HG03064 (cell line): Measurements from ENCODE around the gene SART1.

ENCODE experiments used
- ATAC-seq: cut with Tn5 transposase; IDR thresholded peaks from one replicate; pipeline ENCODE4 v1.9.1; 2021; ENCODE audit warnings: low read depth; ENCODE audit not compliant: unreplicated experiment

Gene SART1, protein sequence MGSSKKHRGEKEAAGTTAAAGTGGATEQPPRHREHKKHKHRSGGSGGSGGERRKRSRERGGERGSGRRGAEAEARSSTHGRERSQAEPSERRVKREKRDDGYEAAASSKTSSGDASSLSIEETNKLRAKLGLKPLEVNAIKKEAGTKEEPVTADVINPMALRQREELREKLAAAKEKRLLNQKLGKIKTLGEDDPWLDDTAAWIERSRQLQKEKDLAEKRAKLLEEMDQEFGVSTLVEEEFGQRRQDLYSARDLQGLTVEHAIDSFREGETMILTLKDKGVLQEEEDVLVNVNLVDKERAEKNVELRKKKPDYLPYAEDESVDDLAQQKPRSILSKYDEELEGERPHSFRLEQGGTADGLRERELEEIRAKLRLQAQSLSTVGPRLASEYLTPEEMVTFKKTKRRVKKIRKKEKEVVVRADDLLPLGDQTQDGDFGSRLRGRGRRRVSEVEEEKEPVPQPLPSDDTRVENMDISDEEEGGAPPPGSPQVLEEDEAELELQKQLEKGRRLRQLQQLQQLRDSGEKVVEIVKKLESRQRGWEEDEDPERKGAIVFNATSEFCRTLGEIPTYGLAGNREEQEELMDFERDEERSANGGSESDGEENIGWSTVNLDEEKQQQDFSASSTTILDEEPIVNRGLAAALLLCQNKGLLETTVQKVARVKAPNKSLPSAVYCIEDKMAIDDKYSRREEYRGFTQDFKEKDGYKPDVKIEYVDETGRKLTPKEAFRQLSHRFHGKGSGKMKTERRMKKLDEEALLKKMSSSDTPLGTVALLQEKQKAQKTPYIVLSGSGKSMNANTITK

DNA sequence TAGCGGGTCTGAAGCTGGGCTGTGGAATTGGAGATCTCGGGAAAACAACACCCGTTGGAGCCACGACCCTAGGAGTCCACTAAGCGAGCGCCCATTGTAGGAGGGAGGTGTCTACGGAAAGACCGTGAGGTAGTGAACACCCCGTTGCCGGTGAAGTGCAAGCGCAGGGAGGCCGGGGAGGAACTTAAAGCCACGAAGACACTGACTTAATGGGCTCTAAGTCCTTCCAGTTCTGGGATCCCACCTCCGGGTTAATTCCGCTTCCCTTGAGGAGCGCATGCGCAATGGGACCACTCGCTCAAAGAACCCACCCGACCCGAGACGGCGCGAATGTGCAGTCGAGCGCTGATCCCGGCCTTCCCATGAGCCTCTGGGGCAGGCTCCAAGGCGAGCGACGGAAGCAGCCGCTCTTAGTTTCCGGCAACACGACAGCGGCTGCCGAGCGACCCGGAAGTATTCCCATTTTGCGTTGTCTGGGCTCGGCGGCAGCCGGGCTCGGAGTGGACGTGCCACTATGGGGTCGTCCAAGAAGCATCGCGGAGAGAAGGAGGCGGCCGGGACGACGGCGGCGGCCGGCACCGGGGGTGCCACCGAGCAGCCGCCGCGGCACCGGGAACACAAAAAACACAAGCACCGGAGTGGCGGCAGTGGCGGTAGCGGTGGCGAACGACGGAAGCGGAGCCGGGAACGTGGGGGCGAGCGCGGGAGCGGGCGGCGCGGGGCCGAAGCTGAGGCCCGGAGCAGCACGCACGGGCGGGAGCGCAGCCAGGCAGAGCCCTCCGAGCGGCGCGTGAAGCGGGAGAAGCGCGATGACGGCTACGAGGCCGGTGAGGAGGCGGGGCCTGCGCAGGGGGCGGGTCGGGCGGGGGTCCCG is at the start of gene SART1:
Gene SART1 (plus strand): TSS at position 468 of the 874 bp plus-strand sequence. CDS start 47 bp downstream, at position 515.
- ATAC-seq = no peak

DNA sequence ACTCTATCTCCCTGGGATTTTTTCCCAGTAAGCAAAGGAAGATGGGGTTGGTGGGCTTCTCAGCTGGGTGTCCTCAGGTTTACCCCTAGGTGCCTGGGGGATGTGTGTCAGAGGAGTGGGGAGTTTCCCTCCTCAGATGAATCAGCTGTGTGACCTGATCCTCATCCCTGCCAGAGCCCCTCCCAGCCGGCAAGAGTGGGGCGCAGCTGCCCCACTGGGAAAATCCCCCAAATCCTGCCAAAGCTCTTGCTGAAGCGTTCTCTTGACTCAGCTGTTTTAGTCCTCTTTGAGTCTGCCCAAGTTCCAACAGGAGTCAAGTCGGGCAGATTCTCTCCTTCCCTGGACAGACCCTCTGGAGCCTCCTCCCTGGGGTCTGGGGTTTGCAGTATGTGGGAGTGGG is 48.7 kb upstream of the SART1 start:
- ATAC-seq = no peak

DNA sequence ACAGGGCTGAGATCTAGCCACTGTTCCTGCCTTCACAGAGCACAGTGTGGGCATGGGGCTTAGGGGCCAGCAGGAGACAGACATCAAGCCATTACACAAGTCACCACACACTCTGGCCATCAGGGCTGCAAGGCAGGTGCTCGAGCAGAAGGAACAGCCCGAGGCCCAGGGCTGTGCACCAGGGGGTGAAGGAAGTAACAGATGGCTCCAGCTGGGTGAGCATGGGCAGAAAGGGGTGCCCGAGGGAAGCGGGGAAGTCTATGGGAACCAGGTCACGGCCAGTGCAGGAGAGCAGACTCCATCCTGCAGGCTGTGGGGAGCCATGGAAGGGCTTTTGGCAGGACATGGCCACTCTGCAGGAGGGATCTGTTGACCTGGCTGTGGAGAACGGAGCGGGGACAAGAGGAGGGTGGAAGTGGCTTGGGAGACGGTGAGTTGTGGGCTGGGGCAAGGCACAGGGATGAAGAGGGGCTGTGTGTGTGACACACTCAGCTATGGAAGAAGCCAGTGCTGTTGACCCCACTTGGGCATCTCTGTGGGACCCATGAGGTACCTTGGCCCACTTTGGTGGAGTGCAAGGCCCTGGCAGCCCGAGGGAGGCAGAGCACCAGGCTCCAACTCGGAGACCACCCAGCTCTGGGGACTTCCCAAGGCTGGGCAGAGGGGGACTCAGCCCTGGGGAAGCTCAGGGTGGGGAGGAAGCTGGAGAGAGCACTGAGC is 46.3 kb upstream of the SART1 start:
- no peak for ATAC-seq

DNA sequence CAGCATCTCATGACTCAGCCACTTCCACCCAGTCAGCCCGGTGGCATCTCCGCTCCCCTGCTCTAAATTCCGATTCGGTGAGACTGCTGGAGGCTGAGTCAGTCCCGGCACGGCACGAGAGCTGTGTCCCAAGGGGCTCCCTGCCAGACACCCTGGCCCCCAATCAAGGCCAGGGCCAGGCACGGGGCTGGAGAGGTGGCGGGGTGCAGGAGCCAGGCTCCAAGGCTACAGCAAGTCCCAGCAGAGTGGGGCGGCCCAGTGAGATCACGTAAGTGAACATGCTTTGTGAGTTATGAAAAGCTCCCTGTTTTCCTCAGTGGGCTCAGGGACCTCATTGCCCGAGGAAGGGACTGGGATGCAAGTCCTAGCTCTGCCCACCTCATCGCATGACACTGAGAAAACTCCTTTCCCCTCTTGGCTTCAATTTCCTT is 45.7 kb upstream of the SART1 start:
- no peak for ATAC-seq

DNA sequence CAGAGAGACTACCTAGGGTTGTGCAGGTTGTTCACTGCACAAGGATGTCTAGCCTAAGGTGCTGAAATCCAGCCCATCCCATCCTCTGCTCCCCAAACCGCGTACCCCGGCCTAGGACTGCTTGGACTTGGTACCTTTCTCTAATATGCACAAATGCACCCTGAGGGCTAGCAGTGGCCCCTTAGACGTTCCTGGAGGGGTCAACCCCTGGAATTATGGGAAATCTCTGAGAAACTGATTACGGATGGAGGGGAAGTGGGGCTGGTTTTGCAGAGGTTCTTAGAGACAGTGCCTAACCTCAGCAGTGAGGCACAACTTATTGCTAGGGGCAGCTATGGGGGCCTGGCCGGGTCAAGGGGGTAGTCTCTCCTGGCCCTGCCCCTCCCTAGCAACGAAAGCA is 45.1 kb upstream of the SART1 start:
- ATAC-seq = no peak

DNA sequence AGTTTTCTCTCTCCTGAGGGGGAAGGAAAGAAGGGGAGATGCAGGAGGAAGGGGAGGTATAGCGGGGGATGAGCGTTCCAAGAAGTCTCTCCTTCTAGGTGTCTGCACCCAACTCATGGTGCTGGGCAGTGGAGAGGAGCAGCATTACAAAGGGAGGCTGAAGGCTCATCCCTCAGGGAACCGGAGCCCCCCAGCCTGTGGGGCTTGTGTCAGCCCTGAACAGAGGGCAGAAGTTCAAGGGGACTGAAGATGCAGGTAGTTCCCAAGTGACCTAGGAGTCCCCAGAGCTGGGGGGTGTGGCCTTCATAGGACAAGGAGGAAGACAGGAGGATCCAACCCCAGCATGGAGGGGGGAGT is 44.5 kb upstream of the SART1 start:
- ATAC-seq = no peak

DNA sequence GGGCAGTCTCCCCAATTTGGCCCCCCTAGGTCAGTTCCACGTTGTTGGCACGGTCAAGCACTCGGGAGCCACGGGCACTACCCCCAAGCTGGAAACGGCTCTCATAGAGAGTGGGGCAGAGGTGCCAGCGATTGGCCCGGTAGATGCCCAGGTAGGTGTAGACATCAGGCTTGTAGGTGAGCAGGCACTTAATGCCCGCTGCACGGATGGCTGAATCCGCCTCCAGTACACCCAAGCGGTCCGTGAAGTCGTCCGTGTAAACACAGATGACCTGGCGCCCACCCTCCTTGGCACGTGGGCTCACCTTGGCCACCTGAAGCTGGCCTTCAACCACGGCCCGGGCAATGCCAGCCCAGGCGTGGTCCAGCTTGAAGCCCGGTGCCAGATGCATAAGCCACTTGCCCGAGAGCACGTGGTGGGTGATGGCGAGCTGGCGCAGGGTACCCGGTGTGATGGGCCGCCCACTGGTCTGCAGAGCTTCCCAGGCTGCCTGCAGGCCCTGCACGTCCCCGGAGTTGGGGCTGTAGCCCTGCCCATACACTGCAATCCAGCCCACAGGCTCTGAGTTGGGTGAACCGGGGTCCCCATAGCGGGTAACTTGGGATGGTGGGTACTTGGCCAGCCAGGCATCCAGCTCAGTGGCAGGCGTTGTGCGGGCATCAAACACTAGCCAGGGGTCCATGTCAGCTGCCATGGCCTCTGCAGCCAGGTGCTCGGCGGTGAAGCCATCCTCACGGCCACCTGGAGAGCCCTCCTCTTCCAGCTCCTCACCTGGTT is 43.9 kb upstream of the SART1 start:
- ATAC-seq = no peak

DNA sequence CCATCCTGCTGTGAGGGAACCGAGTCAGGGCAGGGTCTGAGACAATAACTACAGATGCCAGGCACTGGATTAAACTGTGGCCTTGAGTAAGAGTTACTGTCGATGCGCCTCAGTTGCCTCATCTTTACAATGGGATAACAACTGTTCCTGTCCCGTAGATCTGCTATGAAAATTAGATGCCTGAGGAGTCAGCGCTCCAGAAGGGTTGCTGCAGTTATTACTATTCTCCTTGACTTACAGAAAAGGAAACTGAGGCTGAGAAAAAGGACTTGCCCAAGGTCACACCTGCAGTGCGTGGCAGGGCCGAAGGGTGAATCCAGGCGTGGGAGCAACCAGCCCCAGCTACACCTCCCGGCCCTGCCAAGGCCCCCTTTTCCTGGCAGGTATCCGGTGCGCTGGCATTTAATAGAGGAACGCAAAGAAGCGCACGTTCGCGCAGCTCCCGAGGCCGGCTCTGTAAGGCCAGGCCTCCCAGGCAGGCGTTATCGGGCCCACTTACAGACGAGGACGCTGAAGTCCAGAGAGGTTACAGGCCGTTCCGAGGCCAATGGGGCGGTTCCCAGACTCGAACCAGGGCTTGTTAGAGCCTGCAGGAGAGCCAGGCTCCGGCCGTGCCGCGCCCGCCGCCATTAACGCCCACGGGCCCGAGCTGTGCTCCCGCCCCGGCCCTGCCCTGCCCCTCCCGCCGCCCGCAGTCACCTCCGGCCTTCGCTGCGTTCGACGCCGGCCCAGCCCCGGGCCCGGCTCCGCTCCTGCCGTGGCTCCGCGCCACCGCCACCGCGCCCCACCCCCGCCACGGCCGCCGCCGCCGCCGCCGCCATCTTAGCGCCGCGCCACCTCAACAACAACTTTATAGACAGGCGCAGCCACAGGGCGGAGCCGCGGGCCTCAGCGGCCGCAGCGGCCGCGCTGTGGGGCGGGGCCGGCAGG is 43.1 kb upstream of the SART1 start, which contains the start of gene C11orf68:
Gene C11orf68 (minus strand): TSS at position 852 of the 930 bp plus-strand sequence. CDS start 31 bp downstream, at position 821.
- peak; percentile 34 for ATAC-seq

DNA sequence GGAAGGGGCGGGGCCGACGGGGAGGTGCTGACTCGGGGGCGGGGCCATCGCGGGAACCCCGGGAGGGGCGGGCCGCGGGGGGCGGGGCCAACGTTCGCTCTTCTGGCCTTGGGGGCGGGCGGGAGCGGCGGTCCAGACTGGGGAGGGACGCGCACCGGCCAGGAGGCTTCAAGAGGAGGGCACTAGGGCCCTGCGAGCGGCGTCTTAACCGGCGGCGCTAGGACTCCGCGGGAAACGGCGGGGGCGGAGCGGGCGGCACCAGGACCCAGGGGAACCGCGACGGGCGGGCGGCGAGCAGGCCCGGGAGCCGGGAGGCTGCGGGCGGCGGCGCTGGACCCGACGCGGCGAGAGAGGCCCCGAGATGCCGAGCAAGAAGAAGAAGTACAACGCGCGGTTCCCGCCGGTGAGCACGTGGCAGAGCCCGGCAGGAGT is 42.4 kb upstream of the SART1 start, which contains the start of gene DRAP1:
Gene DRAP1 (plus strand): TSS at position 286 of the 432 bp plus-strand sequence. CDS start 76 bp downstream, at position 362.
- peak; percentile 61 for ATAC-seq

DNA sequence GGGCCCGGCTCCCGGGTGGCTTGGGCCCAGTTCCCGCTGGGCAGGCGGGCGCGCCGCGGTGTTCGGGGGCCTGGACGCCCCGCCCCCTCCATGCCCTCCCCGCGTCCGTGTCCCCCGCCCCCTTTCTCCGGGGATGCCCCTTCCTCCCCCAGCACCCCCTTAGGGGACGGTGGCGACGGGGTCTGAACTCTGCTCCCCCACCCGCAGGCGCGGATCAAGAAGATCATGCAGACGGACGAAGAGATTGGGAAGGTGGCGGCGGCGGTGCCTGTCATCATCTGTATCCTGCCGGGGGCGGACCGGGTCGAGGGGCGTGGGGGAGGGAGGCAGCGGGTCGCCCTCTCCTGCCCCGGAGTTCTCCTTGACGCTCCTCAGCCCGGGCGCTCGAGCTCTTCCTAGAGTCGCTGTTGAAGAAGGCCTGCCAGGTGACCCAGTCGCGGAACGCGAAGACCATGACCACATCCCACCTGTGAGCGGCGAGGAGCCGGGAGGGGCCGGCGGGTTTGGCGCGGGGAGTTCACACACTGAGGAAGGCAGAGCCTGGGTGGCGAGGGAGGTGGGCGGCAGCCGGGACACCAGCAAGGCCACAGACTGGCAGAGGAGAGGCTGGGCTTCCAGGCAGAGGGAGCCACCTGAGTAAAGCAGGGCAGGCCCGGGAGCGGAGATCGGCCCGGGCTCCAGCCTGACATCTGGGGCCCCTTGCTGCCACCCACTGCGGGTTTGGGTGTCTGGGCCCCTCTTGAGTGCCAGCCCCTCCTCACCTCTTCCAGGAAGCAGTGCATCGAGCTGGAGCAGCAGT is 41.8 kb upstream of the SART1 start:
- peak; percentile 28 for ATAC-seq

DNA sequence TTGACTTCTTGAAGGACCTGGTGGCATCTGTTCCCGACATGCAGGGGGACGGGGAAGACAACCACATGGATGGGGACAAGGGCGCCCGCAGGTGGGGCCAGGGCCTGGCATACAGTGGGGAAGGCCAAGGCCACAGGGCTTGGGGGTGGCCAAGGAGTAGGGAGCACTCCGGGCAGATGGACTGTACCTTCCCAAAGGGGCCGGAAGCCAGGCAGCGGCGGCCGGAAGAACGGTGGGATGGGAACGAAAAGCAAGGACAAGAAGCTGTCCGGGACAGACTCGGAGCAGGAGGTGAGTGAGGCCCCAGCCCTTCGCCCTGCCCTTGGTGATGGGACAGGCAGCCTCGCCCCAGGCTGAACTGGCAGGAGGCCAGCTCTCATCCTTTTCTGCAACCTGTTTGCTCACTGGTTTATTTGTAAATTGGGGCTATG is 41.1 kb upstream of the SART1 start:
- ATAC-seq = no peak

DNA sequence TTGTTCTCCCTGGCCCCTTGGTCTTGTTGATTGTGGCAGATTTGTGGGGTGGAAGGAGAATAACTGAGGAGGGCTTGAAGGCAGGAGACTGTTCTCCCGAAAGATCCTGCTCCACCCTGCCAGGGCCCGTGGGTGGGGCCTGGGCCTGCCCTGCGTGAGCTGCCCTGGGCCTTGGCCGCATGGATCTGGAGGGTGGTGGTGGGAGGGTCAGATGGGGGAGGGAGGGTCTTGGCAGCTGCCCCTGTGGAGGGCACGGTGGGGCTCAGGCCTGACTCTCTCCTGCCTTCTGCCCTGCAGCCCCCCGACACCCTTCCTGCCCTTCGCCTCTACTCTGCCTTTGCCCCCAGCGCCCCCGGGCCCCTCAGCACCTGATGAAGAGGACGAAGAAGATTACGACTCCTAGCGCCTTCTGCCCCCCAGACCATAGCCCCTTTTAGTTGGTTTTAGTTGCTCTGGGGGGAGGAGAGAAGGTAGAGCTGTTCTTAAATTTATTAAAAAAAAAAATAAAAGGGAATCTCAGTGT is 40.4 kb upstream of the SART1 start:
- ATAC-seq = no peak

DNA sequence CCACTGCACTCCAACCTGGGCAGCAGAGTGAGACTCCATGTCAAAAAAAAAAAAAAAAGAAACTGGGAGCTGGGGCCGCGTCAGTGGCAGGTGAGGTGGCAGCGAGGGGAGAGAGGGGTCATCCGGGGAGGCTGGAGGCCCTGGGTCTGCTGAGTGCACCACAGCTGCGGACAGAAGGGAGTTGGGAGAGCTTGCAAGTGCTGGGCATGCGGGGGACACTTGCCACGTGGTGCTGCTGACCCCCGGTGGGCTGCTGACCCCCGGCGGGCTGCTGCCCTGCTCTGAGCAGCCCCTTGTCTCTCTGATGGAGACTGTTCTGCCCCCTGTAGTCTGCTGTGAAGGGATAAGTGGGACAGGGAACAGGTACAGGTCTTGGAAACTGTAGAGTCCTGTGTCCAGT is 39.7 kb upstream of the SART1 start:
- ATAC-seq = no peak

DNA sequence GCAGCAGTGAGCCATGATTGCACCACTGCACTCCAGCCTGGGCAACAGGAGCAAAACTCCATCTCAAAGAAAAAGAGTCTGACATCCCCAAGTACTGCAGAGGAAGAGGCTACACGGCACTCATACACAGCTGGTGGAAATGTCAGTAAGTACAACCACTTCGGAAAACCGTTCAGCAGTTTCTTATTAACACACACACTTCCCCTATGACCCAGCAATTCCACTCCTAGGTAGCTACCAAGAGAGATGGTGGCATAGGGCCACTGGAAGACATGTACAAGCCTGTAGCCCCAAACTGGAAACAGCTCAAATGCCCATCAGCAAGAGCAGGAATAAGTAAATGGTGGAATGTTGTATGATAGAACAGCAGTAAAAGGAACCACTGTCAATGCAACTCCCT is 39.0 kb upstream of the SART1 start:
- no peak for ATAC-seq

DNA sequence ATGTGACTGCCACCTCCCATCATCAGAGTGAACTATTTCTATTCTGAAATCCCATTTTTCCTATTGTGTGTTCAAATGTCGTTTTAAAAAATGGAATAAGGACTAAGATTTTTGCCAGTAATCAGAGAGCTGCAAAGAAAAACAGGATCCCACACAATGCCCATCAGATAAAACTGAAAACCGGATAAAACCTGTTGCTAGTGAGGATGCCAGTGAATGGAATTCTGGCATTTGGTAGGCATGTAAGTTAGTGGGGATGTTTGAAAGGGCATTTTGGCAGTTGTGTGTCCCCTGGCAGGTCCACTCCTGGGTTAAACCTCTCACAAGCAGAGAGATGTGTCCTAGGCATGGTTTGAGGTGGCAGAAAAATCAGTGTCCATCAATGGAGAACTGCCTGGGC is 36.1 kb upstream of the SART1 start:
- no peak for ATAC-seq

DNA sequence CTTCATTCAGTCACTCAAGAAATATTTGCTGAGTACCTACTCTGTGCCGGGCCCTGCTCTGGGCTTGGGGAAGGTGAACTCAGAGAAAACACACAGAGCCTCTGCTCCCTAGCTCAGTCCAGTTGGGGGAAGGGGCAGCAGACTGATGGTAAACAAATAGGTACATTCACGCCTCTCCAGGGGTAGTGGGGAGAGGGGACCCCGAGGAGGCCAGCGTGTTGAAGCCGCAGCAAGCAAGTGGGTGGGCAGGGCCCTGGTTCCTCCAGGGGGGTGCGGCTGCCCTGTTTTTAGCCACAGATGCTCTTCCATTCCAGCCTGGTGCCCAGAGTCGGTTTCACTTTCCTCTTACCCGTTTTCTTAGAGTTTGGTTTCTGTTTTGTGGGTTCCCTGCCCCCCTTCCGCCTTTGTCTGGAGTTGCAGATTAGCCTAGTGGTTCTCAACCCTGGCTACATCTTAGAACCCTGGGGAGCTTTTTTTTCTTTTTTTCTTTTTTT is 33.6 kb upstream of the SART1 start:
- no peak for ATAC-seq

DNA sequence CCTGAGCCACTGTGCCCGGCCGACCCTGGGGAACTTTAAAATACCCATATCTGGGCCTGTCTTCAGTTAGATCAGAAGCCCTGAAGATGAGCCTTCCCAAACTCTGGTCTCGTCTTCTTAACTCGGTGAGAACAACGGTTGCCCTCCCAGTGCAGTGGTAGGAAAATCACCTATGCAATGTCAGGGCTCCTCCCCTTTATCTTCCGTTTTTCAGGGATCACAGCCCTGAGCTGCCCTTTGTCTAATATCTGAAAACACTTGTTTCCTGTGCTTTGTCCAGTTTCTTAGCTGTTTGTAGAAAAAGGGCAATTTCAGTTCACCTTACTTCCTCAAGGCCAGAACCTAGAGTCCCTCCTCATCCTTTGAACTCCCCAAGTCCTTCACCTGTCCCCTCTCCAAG is 32.9 kb upstream of the SART1 start:
- ATAC-seq = no peak
